Tibial nerve (tissue), 4 donors: ENCODE data around the gene SUPT3H. TPM values are rescaled to one million over a fixed set of nuclear protein-coding genes. Genes with fewer than 3 reads are reported as not detected.

Experiments
- DNase-seq, 2 donors: peaks; one replicate each; pipeline ENCODE4 v3.0.0-alpha.2; 2019; ENCODE audit warnings: low spot score in 2 of 2
- H3K27ac ChIP-seq, 4 donors: fragments of 200-600 bp; sonication (generic) in 3 of 4; one replicate each; pipeline ENCODE4 v1.5.1; 2017 to 2019; ENCODE audit warnings: mild to moderate bottlenecking in 1 of 4
- H3K27me3 ChIP-seq, 2 donors: fragments of 200-600 bp; sonication (generic) in 1 of 2; one replicate each; pipeline versions ENCODE4 v1.5.1 to v1.6.0; 2017 to 2019
- H3K36me3 ChIP-seq, 3 donors: fragments of 200-600 bp; sonication (generic); one replicate each; pipeline ENCODE4 v1.5.1; 2018 to 2019
- H3K4me1 ChIP-seq, 4 donors: fragments of 200-600 bp; sonication (generic) in 3 of 4; one replicate each; pipeline ENCODE4 v1.5.1; 2017 to 2019
- H3K4me3 ChIP-seq, 4 donors: fragments of 200-600 bp; sonication (generic) in 3 of 4; one replicate each; pipeline ENCODE4 v1.5.1; 2017 to 2019; ENCODE audit warnings: mild to moderate bottlenecking in 1 of 4, moderate library complexity in 1 of 4
- H3K9me3 ChIP-seq, 4 donors: fragments of 200-600 bp; sonication (generic) in 3 of 4; one replicate each; pipeline ENCODE4 v1.5.1; 2017 to 2019
- EP300 ChIP-seq, 2 donors: sonication (generic); formaldehyde crosslinking; IDR thresholded peaks; one replicate each; pipeline ENCODE4 v1.6.1; 2017; ENCODE audit warnings: antibody characterized with exemption in 2 of 2, mild to moderate bottlenecking in 1 of 2
- POLR2A ChIP-seq, 2 donors: fragments of 450-650 bp; IDR thresholded peaks; one replicate each; pipeline ENCODE4 v1.6.1; 2017; ENCODE audit warnings: antibody characterized with exemption in 2 of 2, mild to moderate bottlenecking in 2 of 2, moderate library complexity in 2 of 2
- WGBS, 2 donors: methylation state at CpG; one replicate each; pipeline ENCODE4 v1.1.5; 2018; 5-methylcytosine and 5-hydroxymethylcytosine counted together
- total RNA-seq, 4 donors: library from RNA; depleted of rRNA; stranded (reverse); fragments of >200 nt; gene quantifications; one replicate each; pipeline ENCODE4 v1.1.0, GENCODE V29; 2016
- TF ChIP-seq, protein P1 (sequence below), 5 experiments: fragments of 200-600 bp in 3 of 5; fragments of 450-650 bp in 2 of 5; sonication (generic) in 3 of 5; IDR thresholded peaks; one replicate each; pipeline ENCODE4 v1.5.1; 2016 to 2019; ENCODE audit warnings: antibody characterized with exemption in 5 of 5, mild to moderate bottlenecking in 3 of 5, moderate library complexity in 2 of 5

Gene SUPT3H
- total RNA-seq, 4 donors from 2014 or later = 6.6 to 16.5 (median 14.8) TPM

DNA sequence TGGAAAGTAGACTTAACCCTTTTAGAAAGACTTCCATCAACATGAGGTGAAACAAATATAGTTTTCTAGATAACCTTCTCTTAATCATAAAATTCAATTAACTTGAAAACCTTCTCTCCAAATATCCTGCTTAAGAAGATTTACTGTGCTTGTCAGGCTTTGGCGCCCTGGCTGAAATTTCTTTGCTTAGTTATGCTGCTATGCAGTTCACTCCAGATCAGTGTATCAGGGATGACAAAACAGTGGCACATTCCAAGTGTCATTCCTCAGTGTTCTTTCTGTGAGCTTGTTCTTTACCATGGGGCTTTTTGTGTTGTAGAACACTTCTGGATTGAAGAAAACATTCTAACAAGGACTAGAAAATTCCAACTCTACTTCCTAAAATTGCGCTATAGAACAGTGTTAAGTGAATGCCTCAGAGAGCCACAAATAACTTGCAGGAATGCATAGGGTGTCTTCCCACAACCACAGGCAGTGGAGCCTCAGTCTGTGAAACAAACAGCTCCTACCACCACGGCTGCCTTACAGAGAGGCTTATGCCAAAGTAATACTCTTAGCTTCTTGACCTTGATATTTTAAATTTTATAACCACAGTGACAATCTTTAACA, 546.6 kb downstream of the SUPT3H start:
- WGBS, 2 donors = 71 to 72% methylated on average over 3 of the region's 3 CpGs
- no peak overlapping the region for H3K4me3 ChIP-seq
- no peaks in the 10 kb centered on the region for H3K4me1 ChIP-seq
- no peak overlapping the region for H3K27ac ChIP-seq
- no peak for DNase-seq
- H3K9me3 ChIP-seq = no peaks in the 10 kb centered on the region
- H3K27me3 ChIP-seq = no peaks in the 10 kb centered on the region
- H3K36me3 ChIP-seq = no peaks in the 10 kb centered on the region
- TF ChIP-seq POLR2A (IDR thresholded peaks at IDR 0.05) = no peak
- TF ChIP-seq, protein P1, sequence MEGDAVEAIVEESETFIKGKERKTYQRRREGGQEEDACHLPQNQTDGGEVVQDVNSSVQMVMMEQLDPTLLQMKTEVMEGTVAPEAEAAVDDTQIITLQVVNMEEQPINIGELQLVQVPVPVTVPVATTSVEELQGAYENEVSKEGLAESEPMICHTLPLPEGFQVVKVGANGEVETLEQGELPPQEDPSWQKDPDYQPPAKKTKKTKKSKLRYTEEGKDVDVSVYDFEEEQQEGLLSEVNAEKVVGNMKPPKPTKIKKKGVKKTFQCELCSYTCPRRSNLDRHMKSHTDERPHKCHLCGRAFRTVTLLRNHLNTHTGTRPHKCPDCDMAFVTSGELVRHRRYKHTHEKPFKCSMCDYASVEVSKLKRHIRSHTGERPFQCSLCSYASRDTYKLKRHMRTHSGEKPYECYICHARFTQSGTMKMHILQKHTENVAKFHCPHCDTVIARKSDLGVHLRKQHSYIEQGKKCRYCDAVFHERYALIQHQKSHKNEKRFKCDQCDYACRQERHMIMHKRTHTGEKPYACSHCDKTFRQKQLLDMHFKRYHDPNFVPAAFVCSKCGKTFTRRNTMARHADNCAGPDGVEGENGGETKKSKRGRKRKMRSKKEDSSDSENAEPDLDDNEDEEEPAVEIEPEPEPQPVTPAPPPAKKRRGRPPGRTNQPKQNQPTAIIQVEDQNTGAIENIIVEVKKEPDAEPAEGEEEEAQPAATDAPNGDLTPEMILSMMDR (IDR thresholded peaks at IDR 0.05) = no peak

DNA sequence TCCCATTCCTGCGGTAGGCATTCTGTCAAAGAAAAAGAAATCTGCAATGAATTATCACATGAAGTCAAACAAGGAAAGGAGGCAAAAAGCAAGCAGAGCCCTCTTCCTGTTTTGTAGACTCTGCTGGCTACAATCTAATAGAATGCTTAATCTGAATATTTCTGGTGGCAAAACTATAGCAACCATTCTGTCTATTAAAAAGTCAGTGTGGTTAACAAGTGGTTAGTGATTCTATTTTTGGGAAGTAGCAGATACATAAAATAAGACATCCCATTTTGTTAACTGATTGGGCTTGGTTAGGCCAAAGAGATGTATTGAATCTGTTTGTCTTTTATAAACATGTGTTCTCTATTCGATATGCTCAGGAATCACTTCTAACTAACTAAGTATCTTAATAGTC, 547.9 kb downstream of the SUPT3H start:
- 66 to 79% methylated on average over 2 of the region's 2 CpGs for WGBS, 2 donors
- no peaks in the 10 kb centered on the region for H3K27me3 ChIP-seq
- no peaks in the 10 kb centered on the region for H3K36me3 ChIP-seq
- TF ChIP-seq EP300 (IDR thresholded peaks at IDR 0.05) = no peak
- DNase-seq = no peak
- H3K27ac ChIP-seq = no peak overlapping the region
- H3K4me3 ChIP-seq = no peak overlapping the region
- H3K4me1 ChIP-seq = no peaks in the 10 kb centered on the region
- no peaks in the 10 kb centered on the region for H3K9me3 ChIP-seq

DNA sequence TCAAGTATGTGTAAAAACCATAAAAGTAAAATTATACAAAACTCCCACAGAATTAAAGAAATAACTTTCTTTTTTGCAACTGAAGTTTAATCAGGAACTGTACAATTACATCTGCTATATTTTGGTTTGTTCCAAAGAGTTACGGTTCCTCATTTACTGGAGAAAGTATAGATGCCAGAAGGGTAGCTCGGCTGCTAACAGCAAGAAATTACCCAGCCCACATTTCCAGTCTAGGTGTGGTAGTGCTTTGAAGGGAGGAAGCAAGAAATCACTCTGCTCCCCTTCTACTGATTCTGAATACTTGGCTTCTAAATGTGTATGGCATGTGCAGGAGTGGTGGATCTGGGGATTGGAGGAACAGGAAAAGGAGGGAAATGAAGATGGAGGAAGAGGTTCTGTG, 549.0 kb downstream of the SUPT3H start:
- H3K4me3 ChIP-seq = no peak overlapping the region
- WGBS, 2 donors = 67 to 76% methylated on average over 2 of the region's 2 CpGs
- no peaks in the 10 kb centered on the region for H3K9me3 ChIP-seq
- peaks cover 0 to 8% (median 0%) of the 10 kb centered on the region in 3 donors for H3K36me3 ChIP-seq
- TF ChIP-seq, protein P1 (IDR thresholded peaks at IDR 0.05) = no peak
- no peak for TF ChIP-seq POLR2A (IDR thresholded peaks at IDR 0.05)
- no peak for TF ChIP-seq EP300 (IDR thresholded peaks at IDR 0.05)
- H3K4me1 ChIP-seq = no peaks in the 10 kb centered on the region
- no peak for DNase-seq
- no peaks in the 10 kb centered on the region for H3K27me3 ChIP-seq
- H3K27ac ChIP-seq = no peak overlapping the region

DNA sequence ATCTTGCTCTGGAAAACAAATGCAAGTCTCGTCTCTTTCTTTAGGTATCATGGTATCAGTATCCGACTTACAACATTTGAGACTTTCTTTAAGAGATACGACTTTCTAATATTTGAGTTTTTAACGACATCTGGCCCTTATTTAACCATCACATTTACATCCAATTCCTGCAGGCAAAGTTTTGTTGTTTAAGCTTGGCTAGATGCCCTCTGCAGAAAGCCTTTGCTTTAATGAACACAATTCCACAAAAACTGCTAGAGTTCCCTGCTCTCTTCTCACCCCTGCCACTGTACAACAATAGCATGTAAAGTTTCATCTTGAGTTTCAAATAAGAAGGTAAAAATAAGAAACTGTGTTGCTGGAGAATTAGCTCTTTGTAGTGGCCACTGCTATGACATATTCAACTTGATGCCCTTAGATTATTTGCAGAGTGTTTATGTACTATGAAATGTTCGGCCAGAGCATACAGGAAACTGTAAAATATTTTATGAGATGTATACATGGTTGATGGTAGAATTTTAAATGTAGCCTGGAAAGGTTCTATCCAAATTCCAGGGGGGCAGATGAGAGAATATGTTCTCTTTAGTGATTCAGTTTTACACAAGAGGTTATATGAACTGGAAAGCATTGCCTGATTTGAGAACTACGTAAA, 551.6 kb downstream of the SUPT3H start:
- H3K27me3 ChIP-seq = no peaks in the 10 kb centered on the region
- H3K36me3 ChIP-seq = peaks cover 0 to 8% (median 0%) of the 10 kb centered on the region in 3 donors
- H3K4me3 ChIP-seq = no peak overlapping the region
- WGBS, 2 donors = 61 to 73% methylated on average over 6 of the region's 6 CpGs
- DNase-seq = no peak
- H3K4me1 ChIP-seq = no peaks in the 10 kb centered on the region
- TF ChIP-seq, protein P1 (IDR thresholded peaks at IDR 0.05) = no peak
- no peak for TF ChIP-seq POLR2A (IDR thresholded peaks at IDR 0.05)
- TF ChIP-seq EP300 (IDR thresholded peaks at IDR 0.05) = no peak
- H3K9me3 ChIP-seq = no peaks in the 10 kb centered on the region
- no peak overlapping the region for H3K27ac ChIP-seq

DNA sequence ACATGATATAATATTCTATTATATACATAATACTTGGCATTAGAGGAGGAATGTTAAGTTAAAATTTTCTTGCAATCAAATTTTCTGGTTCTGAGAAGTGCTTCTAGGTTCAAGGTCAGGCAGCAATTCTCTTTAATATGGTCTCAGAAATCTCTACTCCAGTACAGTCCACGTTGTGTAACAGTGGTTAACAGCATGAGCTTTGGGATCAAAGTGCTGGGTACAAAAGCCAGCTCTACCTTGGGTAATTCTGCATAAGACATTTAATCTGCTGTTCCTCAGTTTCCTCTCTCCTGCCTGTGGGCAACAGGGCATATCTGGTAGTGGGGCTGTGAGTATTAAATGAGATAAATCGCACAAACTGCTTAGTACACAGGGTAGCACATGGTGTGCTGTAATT, 552.5 kb downstream of the SUPT3H start:
- Histone ChIP-seq H3K4me1 (no peaks in the 10 kb centered on the region), H3K27ac (no peak overlapping the region), H3K36me3 (peaks cover 0 to 8% (median 0%) of the 10 kb centered on the region in 3 donors), H3K4me3 (no peak overlapping the region), H3K9me3 (no peaks in the 10 kb centered on the region), H3K27me3 (no peaks in the 10 kb centered on the region)
- WGBS, 2 donors = 91 to 93% methylated on average over 2 of the region's 2 CpGs
- no peak for DNase-seq
- TF ChIP-seq, protein P1 (IDR thresholded peaks at IDR 0.05) = no peak
- TF ChIP-seq EP300 (IDR thresholded peaks at IDR 0.05) = no peak
- no peak for TF ChIP-seq POLR2A (IDR thresholded peaks at IDR 0.05)
